PC-9 (cell line): ENCODE measurements around the gene SLC25A1. TPM values are rescaled to one million over a fixed set of nuclear protein-coding genes. Genes with fewer than 3 reads are reported as not detected.

Source experiments
- BruUV-seq: library from RNA; stranded (reverse); fragments of 400-500 nt; replicated peaks from 2 replicates; lab custom pipeline; 2021; lab: Mats Ljungman, UMichigan
- CTCF ChIA-PET: fragments of 300-600 bp; sonication (Branson Sonifier 250); formaldehyde crosslinking; loops from one replicate; lab custom pipeline; 2022; ENCODE audit warnings: antibody characterized with exemption; lab: Charles Lee
- POLR2A ChIA-PET: fragments of 300-600 bp; sonication (Branson Sonifier 250); formaldehyde crosslinking; loops from one replicate; lab custom pipeline; 2022; ENCODE audit warnings: antibody characterized with exemption; ENCODE audit not compliant: unreplicated experiment; lab: Charles Lee
- DNase-seq, 2 experiments: peaks; one replicate each; pipeline versions ENCODE4 v3.0.0 to v3.0.0-alpha.2; 2015 to 2022; ENCODE audit warnings: mixed read lengths in 1 of 2
- H2AFZ ChIP-seq: fragments of 200-600 bp; sonication (generic); 2 replicates; pipeline ENCODE4 v1.8.1; 2017; ENCODE audit warnings: antibody characterized with exemption
- H3F3A ChIP-seq: fragments of 200-600 bp; sonication (generic); 2 replicates; pipeline ENCODE4 v1.8.1; 2017; ENCODE audit warnings: antibody characterized with exemption, mild to moderate bottlenecking, low read depth; ENCODE audit not compliant: insufficient read depth
- H3K27ac ChIP-seq: fragments of 200-600 bp; sonication (generic); 2 replicates; pipeline ENCODE4 v1.6.1; 2016; ENCODE audit warnings: mixed run types
- H3K27me3 ChIP-seq: fragments of 200-600 bp; sonication (generic); 2 replicates; pipeline ENCODE4 v1.6.1; 2016; ENCODE audit warnings: low read depth, mixed run types; ENCODE audit not compliant: insufficient read depth
- H3K36me3 ChIP-seq: fragments of 200-600 bp; sonication (generic); 2 replicates; pipeline ENCODE4 v1.6.1; 2016; ENCODE audit warnings: low read depth, mixed run types
- H3K4me1 ChIP-seq: fragments of 200-600 bp; sonication (generic); replicated peaks from 2 replicates; pipeline ENCODE4 v1.6.1; 2016; ENCODE audit warnings: mixed run types; ENCODE audit not compliant: insufficient read depth
- H3K4me2 ChIP-seq: fragments of 200-600 bp; sonication (generic); 2 replicates; pipeline ENCODE4 v1.6.1; 2017; ENCODE audit warnings: mixed run types
- H3K4me3 ChIP-seq: fragments of 200-600 bp; sonication (generic); 2 replicates; pipeline ENCODE4 v1.6.1; 2016; ENCODE audit warnings: mixed run types
- H3K79me2 ChIP-seq: fragments of 200-600 bp; sonication (generic); 2 replicates; pipeline ENCODE4 v1.6.1; 2017; ENCODE audit warnings: low read depth, mixed run types
- H3K9me2 ChIP-seq: fragments of 200-600 bp; sonication (generic); 2 replicates; pipeline ENCODE4 v1.8.1; 2017; ENCODE audit warnings: mild to moderate bottlenecking; ENCODE audit not compliant: insufficient read depth
- H3K9me3 ChIP-seq: fragments of 200-600 bp; sonication (generic); 2 replicates; pipeline ENCODE4 v1.8.1; 2016; ENCODE audit warnings: low read depth; ENCODE audit not compliant: insufficient read depth
- H4K20me1 ChIP-seq: fragments of 200-600 bp; sonication (generic); 2 replicates; pipeline ENCODE4 v1.8.1; 2017; ENCODE audit not compliant: insufficient read depth
- EZH2 ChIP-seq: fragments of 200-600 bp; sonication (generic); IDR thresholded peaks from 2 replicates; pipeline ENCODE4 v1.8.0; 2017; ENCODE audit warnings: antibody characterized with exemption, low read depth
- intact Hi-C: fragments of 100-400 bp; cut with micrococcal nuclease; formaldehyde crosslinking; loops from one replicate; pipeline ENCODE4 v1.10.0; 2022; ENCODE audit not compliant: unreplicated experiment
- total RNA-seq: library from RNA; stranded (reverse); gene quantifications from 2 replicates; pipeline ENCODE4 v1.2.3, GENCODE V29; 2021
- TF ChIP-seq, protein P1 (sequence below): fragments of 200-600 bp; sonication (generic); conservative IDR thresholded peaks from 2 replicates; pipeline ENCODE4 v1.6.1; 2017; ENCODE audit warnings: mixed run types, antibody characterized with exemption, mild to moderate bottlenecking, moderate library complexity

SLC25A1 gene
- total RNA-seq, 1 experiment from 2014 or later = 79.9 TPM

- POLR2A ChIA-PET = interaction anchor here (0.7 kb wide), 1 partner anchor 24 kb away, joined by 17 read pairs; no protein-coding TSS in a partner anchor
These were observed 34.5 kb upstream of the SLC25A1 start for GRCh38 chr22:19213001-19213400.

DNA sequence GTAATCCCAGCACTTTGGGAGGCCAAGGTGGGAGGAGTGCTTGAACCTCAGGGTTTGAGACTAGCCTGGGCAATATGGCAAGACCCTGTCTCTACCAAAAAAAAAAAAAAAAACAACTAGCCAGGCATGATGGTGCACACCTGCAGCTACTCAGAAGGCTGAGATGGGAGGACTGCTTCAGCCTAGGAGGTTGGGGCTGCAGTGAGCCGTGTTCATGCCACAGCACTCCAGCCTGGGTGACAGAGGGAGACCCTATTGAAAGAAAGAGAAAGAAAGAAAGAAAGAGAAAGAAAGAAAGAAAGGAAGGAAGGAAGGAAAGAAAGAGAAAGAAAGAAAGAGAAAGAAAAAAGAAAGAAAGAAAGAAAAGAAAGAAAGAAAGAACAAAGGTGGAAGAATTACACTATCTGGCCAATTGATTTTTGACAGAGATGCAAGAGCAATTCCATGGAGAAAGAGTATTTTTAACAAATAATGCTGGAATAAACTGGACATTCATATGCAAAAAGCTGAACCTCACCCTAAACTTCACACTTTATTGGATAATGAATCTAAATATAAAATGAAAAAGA is 33.9 kb upstream of the SLC25A1 start:
- BruUV-seq = no TSS peak
- TF ChIP-seq, protein P1, sequence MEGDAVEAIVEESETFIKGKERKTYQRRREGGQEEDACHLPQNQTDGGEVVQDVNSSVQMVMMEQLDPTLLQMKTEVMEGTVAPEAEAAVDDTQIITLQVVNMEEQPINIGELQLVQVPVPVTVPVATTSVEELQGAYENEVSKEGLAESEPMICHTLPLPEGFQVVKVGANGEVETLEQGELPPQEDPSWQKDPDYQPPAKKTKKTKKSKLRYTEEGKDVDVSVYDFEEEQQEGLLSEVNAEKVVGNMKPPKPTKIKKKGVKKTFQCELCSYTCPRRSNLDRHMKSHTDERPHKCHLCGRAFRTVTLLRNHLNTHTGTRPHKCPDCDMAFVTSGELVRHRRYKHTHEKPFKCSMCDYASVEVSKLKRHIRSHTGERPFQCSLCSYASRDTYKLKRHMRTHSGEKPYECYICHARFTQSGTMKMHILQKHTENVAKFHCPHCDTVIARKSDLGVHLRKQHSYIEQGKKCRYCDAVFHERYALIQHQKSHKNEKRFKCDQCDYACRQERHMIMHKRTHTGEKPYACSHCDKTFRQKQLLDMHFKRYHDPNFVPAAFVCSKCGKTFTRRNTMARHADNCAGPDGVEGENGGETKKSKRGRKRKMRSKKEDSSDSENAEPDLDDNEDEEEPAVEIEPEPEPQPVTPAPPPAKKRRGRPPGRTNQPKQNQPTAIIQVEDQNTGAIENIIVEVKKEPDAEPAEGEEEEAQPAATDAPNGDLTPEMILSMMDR = no peak
- TF ChIP-seq EZH2 = no peak

More at GRCh38 chr22:19213001-19213400, 34.5 kb upstream of the SLC25A1 start:
- H3K4me1 ChIP-seq = peaks cover 5% of the 10 kb centered on the region; the same call in 1 of the 2 replicates
- H2AFZ ChIP-seq = no peak overlapping the region
- TF ChIP-seq, protein P1 = no peak
- TF ChIP-seq EZH2 = no peak
- no peak overlapping the region for H3K4me3 ChIP-seq
- no peaks in the 10 kb centered on the region; the same call in 1 of the 2 replicates for H3F3A ChIP-seq
- no peaks in the 10 kb centered on the region for H3K9me2 ChIP-seq
- no peaks in the 10 kb centered on the region for H3K27me3 ChIP-seq
- H4K20me1 ChIP-seq = no peaks in the 10 kb centered on the region
- no peaks in the 10 kb centered on the region for H3K9me3 ChIP-seq
- intact Hi-C loops = no loop called here
- no peak overlapping the region for H3K27ac ChIP-seq
- BruUV-seq = no TSS peak
- no peak for DNase-seq
- no peak overlapping the region for H3K4me2 ChIP-seq
- no peaks in the 10 kb centered on the region for H3K36me3 ChIP-seq
- no peaks in the 10 kb centered on the region for H3K79me2 ChIP-seq
- CTCF ChIA-PET = no interaction called here

GRCh38 chr22:19210188-19210587 is 31.7 kb upstream of the SLC25A1 start:
- no peaks in the 10 kb centered on the region for H4K20me1 ChIP-seq
- CTCF ChIA-PET = no interaction called here
- TF ChIP-seq, protein P1 = no peak
- TF ChIP-seq EZH2 = no peak

More for the DNA sequence above, 33.9 kb upstream of the SLC25A1 start:
- Histone ChIP-seq H2AFZ (no peak overlapping the region), H3K79me2 (no peaks in the 10 kb centered on the region), H3K27me3 (no peaks in the 10 kb centered on the region), H4K20me1 (no peaks in the 10 kb centered on the region), H3K9me3 (no peaks in the 10 kb centered on the region), H3K9me2 (no peaks in the 10 kb centered on the region), H3K36me3 (no peaks in the 10 kb centered on the region), H3K4me1 (no peaks in the 10 kb centered on the region), H3K4me3 (no peak overlapping the region), H3K4me2 (no peak overlapping the region), H3K27ac (no peak overlapping the region), H3F3A (no peaks in the 10 kb centered on the region)
- intact Hi-C loops = no loop called here
- CTCF ChIA-PET = no interaction called here
- no peak for DNase-seq
- POLR2A ChIA-PET = interaction anchor here (0.7 kb wide), 1 partner anchor 23 kb away, joined by 17 read pairs; no protein-coding TSS in a partner anchor

More at GRCh38 chr22:19210188-19210587, 31.7 kb upstream of the SLC25A1 start:
- Histone ChIP-seq H3K36me3 (no peaks in the 10 kb centered on the region), H2AFZ (no peak overlapping the region), H3K4me1 (no peaks in the 10 kb centered on the region), H3K9me3 (no peaks in the 10 kb centered on the region), H3K4me2 (no peak overlapping the region), H3K79me2 (no peaks in the 10 kb centered on the region), H3K27ac (no peak overlapping the region), H3K9me2 (no peaks in the 10 kb centered on the region), H3F3A (no peaks in the 10 kb centered on the region), H3K4me3 (no peak overlapping the region), H3K27me3 (no peaks in the 10 kb centered on the region)
- POLR2A ChIA-PET = interaction anchor here (0.6 kb wide), 1 partner anchor 37 kb away, joined by 9 read pairs; no protein-coding TSS in a partner anchor
- BruUV-seq = no TSS peak
- no peak for DNase-seq
- intact Hi-C loops = no loop called here
